SK-N-MC (cell line): Measurements from ENCODE around the gene RIMS3.
"Not testable (repeated sequence)": the region's sequence is repeated elsewhere in the genome, so short reads cannot be mapped to it uniquely, and the experiment has no call there.

Source experiments
- DNase-seq: peaks from one replicate; pipeline ENCODE4 v3.0.0-alpha.2; 2011; ENCODE audit warnings: low read depth, low spot score
- H3K27ac ChIP-seq: fragments of 200-600 bp; sonication (generic); 2 replicates; pipeline ENCODE4 v1.5.1; 2016; ENCODE audit warnings: mixed run types
- H3K36me3 ChIP-seq: fragments of 200-600 bp; sonication (generic); 2 replicates; pipeline ENCODE4 v1.6.1; 2017; ENCODE audit warnings: antibody characterized with exemption, low read length, mixed read lengths; ENCODE audit not compliant: insufficient read depth
- H3K4me3 ChIP-seq: fragments of 200-600 bp; sonication (generic); 2 replicates; pipeline ENCODE4 v1.5.1; 2016
- H3K9ac ChIP-seq: fragments of 200-600 bp; sonication (generic); 2 replicates; pipeline ENCODE4 v1.8.0; 2017; ENCODE audit warnings: mixed run types, mixed read lengths; ENCODE audit not compliant: insufficient read length
- H3K9me3 ChIP-seq: fragments of 200-600 bp; sonication (generic); 2 replicates; pipeline ENCODE4 v1.6.1; 2017; ENCODE audit warnings: low read depth, mild to moderate bottlenecking, antibody characterized with exemption, low read length, moderate library complexity, mixed read lengths
- EZH2 ChIP-seq: fragments of 200-600 bp; sonication (generic); IDR thresholded peaks from one replicate; pipeline ENCODE4 v1.6.1; 2017; ENCODE audit warnings: antibody characterized with exemption
- FOXP2 ChIP-seq: optimal IDR thresholded peaks from 2 replicates; pipeline ENCODE3; 2011; ENCODE audit warnings: mild to moderate bottlenecking, moderate library complexity; ENCODE audit not compliant: insufficient read depth; ENCODE audit errors: extremely low read length, control extremely low read depth
- POLR2AphosphoS5 ChIP-seq: IDR thresholded peaks from 2 replicates; pipeline ENCODE4 v1.6.1; 2012; ENCODE audit warnings: mild to moderate bottlenecking, low read depth, low read length, borderline replicate concordance

The RIMS3 gene

GRCh38 chr1:40582116-40582515 lies 83.4 kb downstream of the RIMS3 start:
- no peak overlapping the region for H3K9ac ChIP-seq
- no peaks in the 10 kb centered on the region for H3K9me3 ChIP-seq
- no peaks in the 10 kb centered on the region for H3K36me3 ChIP-seq
- H3K27ac ChIP-seq, result no peak overlapping the region
- TF ChIP-seq FOXP2 (no peak), POLR2AphosphoS5 (no peak), EZH2 (no peak)
- DNase-seq, result no peak
- H3K4me3 ChIP-seq, result no peak overlapping the region

GRCh38 chr1:40575336-40575735 lies 90.1 kb downstream of the RIMS3 start:
- no peak overlapping the region for H3K27ac ChIP-seq
- no peak for DNase-seq
- no peak overlapping the region for H3K9ac ChIP-seq
- H3K9me3 ChIP-seq, result no peaks in the 10 kb centered on the region
- TF ChIP-seq EZH2 (no peak), POLR2AphosphoS5 (no peak), FOXP2 (no peak)
- no peaks in the 10 kb centered on the region for H3K36me3 ChIP-seq
- H3K4me3 ChIP-seq, result no peak overlapping the region

- H3K27ac ChIP-seq, H3K36me3 ChIP-seq, H3K9ac ChIP-seq, DNase-seq, H3K9me3 ChIP-seq, H3K4me3 ChIP-seq: not testable (repeated sequence)
These were observed 90.7 kb downstream of the RIMS3 start for GRCh38 chr1:40574805-40575204.
